SK-N-SH (cell line): ENCODE data around the gene SLC8A2.

ENCODE experiments used
- FOXJ3 ChIP-seq: sonication (generic); formaldehyde crosslinking; IDR thresholded peaks from 2 replicates; pipeline ENCODE4 v1.5.1; 2020; ENCODE audit warnings: mild to moderate bottlenecking, missing genetic modification reagents
- GABPA ChIP-seq: IDR thresholded peaks from 2 replicates; pipeline ENCODE4 v1.4.0; 2012; ENCODE audit warnings: low read depth, mild to moderate bottlenecking
- MXI1 ChIP-seq: IDR thresholded peaks from 2 replicates; pipeline ENCODE4 v1.6.1; 2012; ENCODE audit warnings: mild to moderate bottlenecking, low read depth, low read length, improper control_type of control experiment
- POLR2AphosphoS5 ChIP-seq: IDR thresholded peaks from 2 replicates; pipeline ENCODE4 v1.6.1; 2012; ENCODE audit warnings: low read depth, low read length
- RFX5 ChIP-seq: IDR thresholded peaks from 2 replicates; pipeline ENCODE4 v1.6.1; 2012; ENCODE audit warnings: mild to moderate bottlenecking, improper control_type of control experiment, low read length
- TF ChIP-seq, protein P1 (sequence below): fragments of 200-600 bp; sonication (generic); IDR thresholded peaks from 2 replicates; pipeline ENCODE4 v1.6.1; 2017; ENCODE audit warnings: antibody characterized with exemption, mild to moderate bottlenecking, moderate library complexity
- TF ChIP-seq, protein P2 (sequence below): IDR thresholded peaks from 2 replicates; pipeline ENCODE4 v1.4.0; 2012; ENCODE audit warnings: low read depth, borderline replicate concordance

DNA sequence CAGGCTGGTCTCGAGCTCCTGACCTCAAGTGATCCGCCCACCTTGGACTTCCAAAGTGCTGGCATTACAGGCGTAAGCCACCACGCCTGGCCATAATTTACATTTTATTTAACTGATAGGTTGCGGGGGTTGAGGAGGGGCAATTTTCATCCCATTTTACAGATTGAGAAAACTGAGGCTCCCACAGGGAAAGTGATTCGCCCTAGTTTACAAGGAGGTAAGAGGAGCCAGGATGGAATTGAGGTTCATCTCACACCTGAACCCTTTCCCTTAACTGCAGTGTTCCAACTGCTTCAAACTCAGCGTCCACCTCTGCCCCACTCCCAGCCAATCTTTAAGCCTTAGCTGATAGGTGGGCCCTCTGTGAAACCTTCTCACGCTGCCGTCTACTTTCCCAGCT, 47.2 kb upstream of the SLC8A2 start:
- TF ChIP-seq, protein P1, sequence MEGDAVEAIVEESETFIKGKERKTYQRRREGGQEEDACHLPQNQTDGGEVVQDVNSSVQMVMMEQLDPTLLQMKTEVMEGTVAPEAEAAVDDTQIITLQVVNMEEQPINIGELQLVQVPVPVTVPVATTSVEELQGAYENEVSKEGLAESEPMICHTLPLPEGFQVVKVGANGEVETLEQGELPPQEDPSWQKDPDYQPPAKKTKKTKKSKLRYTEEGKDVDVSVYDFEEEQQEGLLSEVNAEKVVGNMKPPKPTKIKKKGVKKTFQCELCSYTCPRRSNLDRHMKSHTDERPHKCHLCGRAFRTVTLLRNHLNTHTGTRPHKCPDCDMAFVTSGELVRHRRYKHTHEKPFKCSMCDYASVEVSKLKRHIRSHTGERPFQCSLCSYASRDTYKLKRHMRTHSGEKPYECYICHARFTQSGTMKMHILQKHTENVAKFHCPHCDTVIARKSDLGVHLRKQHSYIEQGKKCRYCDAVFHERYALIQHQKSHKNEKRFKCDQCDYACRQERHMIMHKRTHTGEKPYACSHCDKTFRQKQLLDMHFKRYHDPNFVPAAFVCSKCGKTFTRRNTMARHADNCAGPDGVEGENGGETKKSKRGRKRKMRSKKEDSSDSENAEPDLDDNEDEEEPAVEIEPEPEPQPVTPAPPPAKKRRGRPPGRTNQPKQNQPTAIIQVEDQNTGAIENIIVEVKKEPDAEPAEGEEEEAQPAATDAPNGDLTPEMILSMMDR = no peak
- TF ChIP-seq GABPA (no peak), RFX5 (no peak), MXI1 (no peak), POLR2AphosphoS5 (no peak), FOXJ3 (CRISPR knock-in tag) (no peak)
- TF ChIP-seq, protein P2, sequence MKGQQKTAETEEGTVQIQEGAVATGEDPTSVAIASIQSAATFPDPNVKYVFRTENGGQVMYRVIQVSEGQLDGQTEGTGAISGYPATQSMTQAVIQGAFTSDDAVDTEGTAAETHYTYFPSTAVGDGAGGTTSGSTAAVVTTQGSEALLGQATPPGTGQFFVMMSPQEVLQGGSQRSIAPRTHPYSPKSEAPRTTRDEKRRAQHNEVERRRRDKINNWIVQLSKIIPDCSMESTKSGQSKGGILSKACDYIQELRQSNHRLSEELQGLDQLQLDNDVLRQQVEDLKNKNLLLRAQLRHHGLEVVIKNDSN = no peak
